ENCODE data around the gene FOSB. TPM values are rescaled to one million over a fixed set of nuclear protein-coding genes. Genes with fewer than 3 reads are reported as not detected.

The FOSB gene
- total RNA-seq, 2 donors from 2014 or later: 17.8 to 19.7 TPM

- no peak overlapping the region for H3K4me3 ChIP-seq
- TF ChIP-seq CTCF (IDR thresholded peaks at IDR 0.05): no peak
- H3K27me3 ChIP-seq: no peaks in the 10 kb centered on the region
Measured at GRCh38 chr19:45473682-45474605, 6.1 kb downstream of the FOSB start.

GRCh38 chr19:45474606-45475521 is 7.1 kb downstream of the FOSB start:
- Histone ChIP-seq H3K9me3 (no peaks in the 10 kb centered on the region), H3K4me1 (peaks cover 0 to 25% of the 10 kb centered on the region in 2 donors), H3K27ac (no peak overlapping the region), H3K27me3 (no peaks in the 10 kb centered on the region), H3K4me3 (no peak overlapping the region), H3K36me3 (no peaks in the 10 kb centered on the region)
- no peak for DNase-seq (ENCODE audit: low spot score)
- TF ChIP-seq CTCF (IDR thresholded peaks at IDR 0.05): no peak

More at GRCh38 chr19:45473682-45474605, 6.1 kb downstream of the FOSB start:
- H3K36me3 ChIP-seq: no peaks in the 10 kb centered on the region
- DNase-seq (ENCODE audit: low spot score): no peak
- no peaks in the 10 kb centered on the region for H3K9me3 ChIP-seq
- peaks cover 0 to 27% of the 10 kb centered on the region in 2 donors for H3K4me1 ChIP-seq
- no peak overlapping the region for H3K27ac ChIP-seq

GRCh38 chr19:45475537-45476291 is 7.9 kb downstream of the FOSB start:
- DNase-seq (ENCODE audit: low spot score): no peak
- no peak for TF ChIP-seq CTCF (IDR thresholded peaks at IDR 0.05)
- no peaks in the 10 kb centered on the region for H3K27me3 ChIP-seq
- H3K4me3 ChIP-seq: no peak overlapping the region
- no peak overlapping the region for H3K27ac ChIP-seq
- no peaks in the 10 kb centered on the region for H3K9me3 ChIP-seq
- no peaks in the 10 kb centered on the region for H3K36me3 ChIP-seq
- peaks cover 0 to 18% of the 10 kb centered on the region in 2 donors for H3K4me1 ChIP-seq

GRCh38 chr19:45476304-45476703 is 8.5 kb downstream of the FOSB start:
- Histone ChIP-seq H3K4me1 (peaks cover 0 to 18% of the 10 kb centered on the region in 2 donors), H3K4me3 (no peak overlapping the region)

More at GRCh38 chr19:45476304-45476703, 8.5 kb downstream of the FOSB start:
- TF ChIP-seq CTCF (IDR thresholded peaks at IDR 0.05): no peak
- Histone ChIP-seq H3K27ac (no peak overlapping the region), H3K36me3 (no peaks in the 10 kb centered on the region), H3K27me3 (no peaks in the 10 kb centered on the region), H3K9me3 (no peaks in the 10 kb centered on the region)
- no peak for DNase-seq (ENCODE audit: low spot score)

Data from right atrium auricular region (tissue), 2 donors.